ENCODE measurements around the gene TMEM86B. TPM values are rescaled to one million over a fixed set of nuclear protein-coding genes. Genes with fewer than 3 reads are reported as not detected.

The TMEM86B gene
- polyA plus RNA-seq, 1 donor from 2014 or later: 2.3 TPM

GRCh38 chr19:55270172-55270942 is 41.8 kb upstream of the TMEM86B start:
- no peaks in the 10 kb centered on the region for H4K20me1 ChIP-seq (ENCODE audit: insufficient read depth)
- H2AFZ ChIP-seq (ENCODE audit: low read depth, low read length): no peak overlapping the region
- no peaks in the 10 kb centered on the region for H3K79me2 ChIP-seq (replicated peaks; ENCODE audit: insufficient read depth, low read length)
- H3K9me3 ChIP-seq (ENCODE audit: low read length): no peaks in the 10 kb centered on the region
- no peaks in the 10 kb centered on the region for H3F3A ChIP-seq (ENCODE audit: insufficient read depth, low read length, poor library complexity, severe bottlenecking)
- no peak overlapping the region for H3K4me3 ChIP-seq (ENCODE audit: low read length)
- no peak overlapping the region for H3K4me2 ChIP-seq (ENCODE audit: low read length)
- no peak for TF ChIP-seq SMC3 (conservative IDR thresholded peaks at IDR 0.05; ENCODE audit: poor library complexity)
- no peak for TF ChIP-seq EZH2 (IDR thresholded peaks at IDR 0.05; ENCODE audit: borderline replicate concordance, insufficient read depth, low read length, poor library complexity, severe bottlenecking)
- TF ChIP-seq POLR2AphosphoS5 (IDR thresholded peaks at IDR 0.05): no peak
- TF ChIP-seq TAF1 (IDR thresholded peaks at IDR 0.05; ENCODE audit: low read depth): no peak
- no peak for TF ChIP-seq RAD21 (conservative IDR thresholded peaks at IDR 0.05)
- no peak for TF ChIP-seq CTCF (IDR thresholded peaks at IDR 0.05; ENCODE audit: poor library complexity, severe bottlenecking)
- TF ChIP-seq REST (IDR thresholded peaks at IDR 0.05; ENCODE audit: borderline replicate concordance): no peak
- TF ChIP-seq MXI1 (conservative IDR thresholded peaks at IDR 0.05; ENCODE audit: poor library complexity, severe bottlenecking): no peak
- TF ChIP-seq EP300 (conservative IDR thresholded peaks at IDR 0.05; ENCODE audit: poor library complexity, severe bottlenecking): no peak
- H3K9ac ChIP-seq (ENCODE audit: low read length): no peak overlapping the region
- H3K27me3 ChIP-seq (ENCODE audit: insufficient read depth, low read depth, low read length): no peaks in the 10 kb centered on the region
- no peaks in the 10 kb centered on the region for H3K36me3 ChIP-seq (ENCODE audit: insufficient read depth, low read length)
- no peak overlapping the region for H3K27ac ChIP-seq (ENCODE audit: low read length)
- H3K9me2 ChIP-seq (ENCODE audit: insufficient read depth, low read length): no peaks in the 10 kb centered on the region

- Histone ChIP-seq H3F3A (ENCODE audit: insufficient read depth, low read length, poor library complexity, severe bottlenecking) (no peaks in the 10 kb centered on the region), H3K9ac (ENCODE audit: low read length) (no peak overlapping the region), H3K9me3 (ENCODE audit: low read length) (no peaks in the 10 kb centered on the region), H3K27me3 (ENCODE audit: insufficient read depth, low read depth, low read length) (no peaks in the 10 kb centered on the region), H3K36me3 (ENCODE audit: insufficient read depth, low read length) (no peaks in the 10 kb centered on the region), H3K4me3 (ENCODE audit: low read length) (no peak overlapping the region), H3K9me2 (ENCODE audit: insufficient read depth, low read length) (no peaks in the 10 kb centered on the region), H4K20me1 (ENCODE audit: insufficient read depth) (no peaks in the 10 kb centered on the region), H3K79me2 (replicated peaks; ENCODE audit: insufficient read depth, low read length) (no peaks in the 10 kb centered on the region), H2AFZ (ENCODE audit: low read depth, low read length) (no peak overlapping the region), H3K4me2 (ENCODE audit: low read length) (no peak overlapping the region), H3K27ac (ENCODE audit: low read length) (no peak overlapping the region)
- TF ChIP-seq POLR2AphosphoS5 (IDR thresholded peaks at IDR 0.05): no peak
- TF ChIP-seq REST (IDR thresholded peaks at IDR 0.05; ENCODE audit: borderline replicate concordance): no peak
- no peak for TF ChIP-seq TAF1 (IDR thresholded peaks at IDR 0.05; ENCODE audit: low read depth)
- no peak for TF ChIP-seq CTCF (IDR thresholded peaks at IDR 0.05; ENCODE audit: poor library complexity, severe bottlenecking)
- TF ChIP-seq SMC3 (conservative IDR thresholded peaks at IDR 0.05; ENCODE audit: poor library complexity): no peak
- TF ChIP-seq EZH2 (IDR thresholded peaks at IDR 0.05; ENCODE audit: borderline replicate concordance, insufficient read depth, low read length, poor library complexity, severe bottlenecking): no peak
- TF ChIP-seq RAD21 (conservative IDR thresholded peaks at IDR 0.05): no peak
- no peak for TF ChIP-seq EP300 (conservative IDR thresholded peaks at IDR 0.05; ENCODE audit: poor library complexity, severe bottlenecking)
- no peak for TF ChIP-seq MXI1 (conservative IDR thresholded peaks at IDR 0.05; ENCODE audit: poor library complexity, severe bottlenecking)
These were observed 40.7 kb upstream of the TMEM86B start for GRCh38 chr19:55269299-55269698.

Measured in neural cell (in vitro differentiated cells).